GM19372 (cell line): ENCODE data around the gene CITED2.

Source experiments
- ATAC-seq: cut with Tn5 transposase; IDR thresholded peaks from one replicate; pipeline ENCODE4 v1.9.1; 2021; ENCODE audit warnings: mild to moderate bottlenecking, low read depth, moderate library complexity; ENCODE audit not compliant: unreplicated experiment

Gene CITED2

DNA sequence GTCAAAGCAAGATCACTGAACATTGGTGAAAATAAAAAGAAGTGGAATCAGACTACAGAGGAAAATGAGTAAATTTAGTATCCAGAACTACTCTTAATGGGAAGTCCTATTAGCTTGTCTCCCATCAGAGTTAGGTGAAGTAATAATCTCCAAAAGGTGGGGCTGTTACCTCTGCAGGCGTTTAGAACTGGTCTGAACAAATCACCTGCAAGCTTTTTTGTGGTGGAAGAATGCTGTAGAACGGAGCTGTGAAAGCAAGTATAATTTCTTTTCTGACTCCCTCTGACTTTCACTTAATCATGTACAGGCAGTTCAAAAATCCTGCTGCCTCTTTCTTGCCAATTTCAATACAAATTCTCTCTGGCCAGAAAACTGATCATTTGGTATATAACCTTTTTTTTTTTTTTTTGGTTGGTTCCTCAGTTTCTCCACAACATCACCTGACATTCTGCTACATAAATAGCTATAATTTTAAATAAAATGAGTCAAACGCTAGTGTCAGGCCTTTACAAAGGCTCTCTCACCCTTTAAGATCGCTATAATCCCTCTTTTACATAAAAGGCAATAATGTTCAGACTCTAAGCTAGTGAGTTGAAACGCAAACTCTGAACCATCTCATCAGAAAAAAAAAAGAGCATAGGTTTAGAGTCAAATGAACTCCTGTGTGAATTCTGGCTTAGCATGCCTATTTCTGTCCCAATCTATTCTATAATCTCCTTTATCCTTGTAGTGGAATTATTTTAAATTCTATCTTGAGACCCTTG is 38.8 kb downstream of the CITED2 start:
- no peak for ATAC-seq

DNA sequence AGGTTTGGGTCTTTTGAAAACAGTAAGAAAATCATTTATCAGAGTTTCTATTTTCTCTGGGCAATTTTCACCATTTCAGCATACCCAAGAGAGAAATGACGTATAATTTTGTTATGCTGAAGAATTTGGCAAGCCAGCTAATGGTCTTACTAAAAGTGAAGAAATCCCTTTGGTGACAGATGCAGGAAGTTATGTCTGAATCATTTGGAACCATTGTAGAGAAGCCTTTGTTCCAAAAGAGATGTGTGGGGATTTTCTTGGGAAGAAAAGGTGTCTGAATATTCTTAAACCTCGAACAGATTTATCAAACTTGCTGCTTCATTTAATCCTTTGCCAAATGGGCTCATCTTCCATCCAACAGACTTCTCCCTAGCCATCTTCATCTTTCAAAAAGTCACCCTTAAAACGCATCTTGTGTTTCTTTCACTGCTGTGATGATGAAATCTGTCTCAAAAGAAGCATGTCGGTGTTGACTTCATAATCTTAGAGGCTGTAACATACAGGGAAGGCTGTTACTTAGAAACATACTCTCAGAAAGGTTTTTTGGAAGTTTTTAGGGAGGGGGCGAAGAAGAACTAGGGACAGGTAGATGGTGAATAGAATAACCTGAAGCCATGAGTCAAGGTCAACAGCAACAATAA is 39.5 kb downstream of the CITED2 start:
- no peak for ATAC-seq

DNA sequence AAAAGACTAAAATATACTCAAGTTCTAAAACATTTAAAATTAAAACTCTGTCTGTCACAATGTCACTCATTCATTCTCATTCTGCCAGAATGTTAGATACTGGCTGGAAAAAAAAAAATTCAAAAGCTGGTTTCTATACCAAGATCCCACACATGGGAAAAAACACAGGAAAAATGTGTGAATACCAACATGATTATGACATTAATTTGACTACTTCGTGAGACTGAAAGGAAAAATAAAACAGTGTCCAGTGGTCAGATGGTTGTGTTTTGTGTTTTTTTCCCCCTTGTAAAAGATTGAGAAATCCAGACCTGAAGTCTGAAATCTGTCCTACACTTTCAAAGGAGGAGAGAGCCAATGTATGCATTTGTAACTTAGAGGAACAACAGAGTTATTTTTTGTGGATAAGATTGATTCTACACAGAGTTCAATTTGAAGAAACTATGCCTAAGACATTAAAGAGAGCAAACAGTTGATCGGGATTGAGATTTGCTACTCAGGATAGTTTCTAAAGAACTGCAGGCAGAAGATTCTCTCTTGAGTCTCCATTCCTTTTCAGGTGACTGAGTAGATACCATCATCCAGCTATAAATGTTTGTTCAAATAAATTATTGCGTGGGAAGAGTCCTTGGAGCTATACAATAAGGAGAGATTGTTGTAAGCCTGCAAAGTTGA is 43.5 kb downstream of the CITED2 start:
- ATAC-seq = no peak

DNA sequence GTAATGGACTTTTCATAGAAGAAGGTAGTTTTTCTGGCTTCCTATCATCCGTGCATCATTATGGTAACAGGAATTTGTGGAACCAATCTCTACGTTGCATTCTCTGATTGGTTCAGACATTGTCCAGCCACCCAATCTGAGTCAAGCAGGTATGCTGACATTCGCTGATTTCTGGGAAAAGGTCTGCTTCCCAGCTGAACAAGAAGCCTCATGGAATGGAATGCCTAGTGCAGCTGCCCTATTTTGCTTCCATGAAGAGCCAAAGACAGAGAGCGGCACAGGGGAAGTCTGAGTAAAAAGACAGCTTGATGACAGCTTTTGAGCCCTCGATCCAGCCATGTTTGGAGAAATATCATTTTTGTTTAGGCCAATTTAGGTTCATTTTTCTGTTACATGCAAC is 44.1 kb downstream of the CITED2 start:
- no peak for ATAC-seq

DNA sequence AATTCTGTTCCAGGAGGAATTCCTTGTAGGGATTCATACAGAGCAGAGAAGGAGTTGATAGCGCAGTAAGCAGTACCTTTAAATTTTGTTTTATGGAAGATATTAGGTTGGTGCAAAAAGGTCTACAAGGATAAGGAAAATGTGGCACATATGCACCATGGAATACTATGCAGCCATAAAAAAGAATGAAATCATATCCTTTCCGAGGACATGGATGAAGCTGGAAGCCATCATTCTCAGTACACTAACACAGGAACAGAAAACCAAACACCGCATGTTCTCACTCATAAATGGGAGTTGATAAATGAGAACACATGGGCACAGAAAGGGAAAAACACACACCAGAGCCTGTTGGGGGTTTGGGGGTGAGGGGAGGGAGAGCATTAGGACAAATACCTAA is 45.2 kb downstream of the CITED2 start:
- ATAC-seq = no peak

DNA sequence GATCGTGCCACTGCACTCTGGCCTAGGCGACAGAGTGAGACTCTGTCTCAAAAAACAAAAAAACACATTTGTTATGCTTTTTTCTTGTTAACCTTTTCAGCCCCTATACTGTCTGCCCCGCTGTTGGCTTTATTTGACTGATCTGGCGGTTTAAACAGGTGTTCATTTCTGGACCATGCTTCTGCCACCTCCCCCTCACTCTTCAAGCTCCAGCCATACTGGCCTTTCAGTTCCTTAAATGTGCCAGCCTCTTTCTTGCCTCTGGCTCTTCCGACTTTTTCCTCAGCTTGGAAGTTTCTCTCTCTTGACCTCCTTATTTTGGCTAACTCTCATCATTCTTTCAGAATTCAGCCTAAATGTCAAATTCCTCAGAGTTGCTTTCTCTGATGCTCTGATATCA is 47.4 kb downstream of the CITED2 start:
- ATAC-seq = no peak

DNA sequence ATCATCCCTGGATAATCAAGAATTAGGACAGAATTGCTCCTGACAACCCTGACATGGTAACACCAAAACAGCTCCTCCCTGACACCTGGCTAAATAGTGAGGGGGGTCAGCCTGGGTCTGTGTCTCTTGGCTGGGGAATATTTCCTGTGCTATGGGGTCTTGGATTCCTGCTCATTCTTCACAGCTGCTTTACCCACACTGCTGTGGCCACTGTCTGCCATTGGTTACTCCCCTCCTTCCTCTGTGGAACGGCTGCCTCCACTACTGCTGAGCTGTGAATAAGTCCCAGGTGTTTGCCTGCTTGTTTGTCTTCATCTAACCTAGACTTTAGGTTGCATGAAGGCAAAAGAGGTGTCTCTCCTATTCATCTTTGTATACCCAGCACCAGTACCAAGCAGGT is 48.8 kb downstream of the CITED2 start:
- no peak for ATAC-seq

DNA sequence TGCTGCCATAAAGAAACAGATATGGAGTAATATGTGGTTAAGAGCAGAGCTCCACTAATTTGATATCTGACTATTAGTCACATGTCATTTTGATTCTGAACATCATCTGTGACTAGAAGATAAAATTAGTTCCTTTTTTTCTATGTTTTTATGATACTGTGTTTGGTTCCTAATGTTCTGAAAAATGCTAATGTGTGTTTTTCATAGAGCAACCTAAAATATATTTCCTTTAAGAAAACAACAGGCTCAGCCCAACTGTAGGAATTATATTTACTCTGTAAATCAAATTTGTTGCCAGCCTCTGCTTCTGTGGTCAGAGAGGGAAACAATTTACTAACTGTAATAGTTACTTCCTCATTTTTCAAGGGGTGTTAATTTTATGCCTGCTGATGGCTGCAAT is 49.3 kb downstream of the CITED2 start:
- ATAC-seq = peak; percentile 53

DNA sequence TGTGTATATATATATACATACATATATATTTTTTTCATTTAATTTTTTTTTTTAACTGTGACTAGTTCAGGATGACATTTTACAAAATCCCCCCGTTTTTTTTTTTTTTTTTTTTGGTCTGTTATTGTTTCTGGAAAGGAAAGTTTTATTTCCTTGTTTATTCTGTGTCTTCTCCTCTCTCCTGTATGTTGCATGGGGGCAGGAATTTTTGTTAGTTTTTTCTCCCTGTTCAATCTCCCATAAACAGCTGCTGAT is 50.2 kb downstream of the CITED2 start:
- ATAC-seq = no peak

DNA sequence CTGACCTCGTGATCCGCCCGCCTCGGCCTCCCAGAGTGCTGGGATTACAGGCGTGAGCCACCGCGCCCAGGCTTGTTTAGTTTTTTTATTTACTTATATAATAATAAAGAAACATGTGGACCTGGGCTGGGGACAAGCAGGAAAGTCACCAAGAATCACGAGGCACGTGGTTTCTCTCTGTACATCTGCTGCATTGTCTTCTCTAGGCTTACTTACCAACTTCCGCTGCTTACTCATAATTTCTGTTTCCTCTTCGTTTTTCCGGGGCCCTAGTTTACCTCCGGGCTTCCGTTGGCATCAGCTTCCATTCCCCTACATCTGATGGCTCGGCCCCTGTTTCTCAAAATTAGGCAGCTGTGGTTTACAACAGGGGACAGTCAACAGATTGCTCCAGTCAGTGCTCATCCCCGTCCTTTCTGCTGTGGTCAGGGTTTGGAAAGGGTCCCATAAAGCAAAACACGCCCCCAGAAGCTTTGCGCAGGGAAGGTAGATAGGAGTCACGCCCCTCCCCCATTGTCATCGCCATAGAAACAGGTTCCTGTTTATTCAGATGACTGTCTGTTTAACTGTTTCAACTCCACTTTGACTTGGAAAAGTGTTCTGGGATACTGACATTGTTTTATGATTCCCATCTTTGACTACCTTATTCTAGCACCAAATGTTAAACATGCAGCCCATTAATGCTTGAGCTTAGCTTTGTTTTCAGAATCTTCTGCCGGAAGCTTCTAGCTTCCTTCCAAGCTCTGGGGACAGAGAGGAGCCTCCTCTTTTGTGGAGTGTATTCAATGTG is 50.7 kb downstream of the CITED2 start:
- peak; percentile 40 for ATAC-seq
